Measurements from ENCODE around the gene PAPOLA.

- TF ChIP-seq CTCF (conservative IDR thresholded peaks at IDR 0.05; ENCODE audit: low read depth, low read length) (no peak), CHD1 (IDR thresholded peaks at IDR 0.05; ENCODE audit: low read depth, low read length) (no peak), RFX5 (IDR thresholded peaks at IDR 0.05; ENCODE audit: low read depth, low read length) (no peak), CEBPB (IDR thresholded peaks at IDR 0.05; ENCODE audit: low read depth, low read length) (no peak), MAFK (IDR thresholded peaks at IDR 0.05; ENCODE audit: low read depth, low read length) (no peak), MXI1 (IDR thresholded peaks at IDR 0.05; ENCODE audit: borderline replicate concordance, low read depth, low read length) (no peak), FOS (IDR thresholded peaks at IDR 0.05; ENCODE audit: low read depth, low read length) (no peak), USF2 (IDR thresholded peaks at IDR 0.05; ENCODE audit: low read depth, low read length) (no peak), SMC3 (IDR thresholded peaks at IDR 0.05; ENCODE audit: low read depth, low read length) (no peak), RCOR1 (IDR thresholded peaks at IDR 0.05; ENCODE audit: insufficient replicate concordance, low read length) (no peak), ELK1 (IDR thresholded peaks at IDR 0.05; ENCODE audit: borderline replicate concordance, low read depth, low read length) (no peak), POLR2A (IDR thresholded peaks at IDR 0.05; ENCODE audit: low read depth, low read length) (no peak), RAD21 (IDR thresholded peaks at IDR 0.05; ENCODE audit: low read length) (no peak)
Measured at GRCh38 chr14:96514694-96515093, 12.5 kb downstream of the PAPOLA start.

Measured in IMR-90 (cell line).